Uterus (tissue), 4 donors: ENCODE results near the gene PDE4D. TPM values are rescaled to one million over a fixed set of nuclear protein-coding genes. Genes with fewer than 3 reads are reported as not detected.

ENCODE experiments used
- DNase-seq, 2 donors: peaks; one replicate each; pipeline ENCODE4 v3.0.0-alpha.2; 2019 to 2020
- H3K27ac ChIP-seq, 2 donors: fragments of 200-600 bp; sonication (generic); 1 replicate in 1 of 2; 2 replicates in 1 of 2; pipeline ENCODE4 v1.5.1; 2016 to 2018
- H3K27me3 ChIP-seq, 2 donors: fragments of 200-600 bp; sonication (generic); one replicate each; pipeline ENCODE4 v1.5.1; 2018 to 2019; ENCODE audit warnings: control low read depth in 1 of 2
- H3K36me3 ChIP-seq, 2 donors: fragments of 200-600 bp; sonication (generic); one replicate each; pipeline ENCODE4 v1.5.1; 2019; ENCODE audit warnings: control low read depth in 1 of 2
- H3K4me1 ChIP-seq, 2 donors: fragments of 200-600 bp; sonication (generic); one replicate each; pipeline ENCODE4 v1.5.1; 2018 to 2019; ENCODE audit warnings: control low read depth in 1 of 2
- H3K4me3 ChIP-seq, 2 donors: fragments of 200-600 bp; sonication (generic); 1 replicate in 1 of 2; 2 replicates in 1 of 2; pipeline ENCODE4 v1.5.1; 2018 to 2019; ENCODE audit warnings: mild to moderate bottlenecking in 1 of 2
- H3K9me3 ChIP-seq, 2 donors: fragments of 200-600 bp; sonication (generic); one replicate each; pipeline ENCODE4 v1.5.1; 2019; ENCODE audit warnings: control low read depth in 1 of 2
- CTCF ChIP-seq, 4 experiments: fragments of 200-600 bp in 2 of 4; fragments of 450-650 bp in 2 of 4; sonication (generic) in 2 of 4; IDR thresholded peaks; one replicate each; pipeline ENCODE4 v1.5.1; 2016 to 2019; ENCODE audit warnings: antibody characterized with exemption in 4 of 4, mild to moderate bottlenecking in 2 of 4, moderate library complexity in 1 of 4
- POLR2A ChIP-seq, 2 donors: fragments of 450-650 bp; IDR thresholded peaks; one replicate each; pipeline ENCODE4 v1.6.1; 2016; ENCODE audit warnings: antibody characterized with exemption in 2 of 2, mild to moderate bottlenecking in 1 of 2, moderate library complexity in 1 of 2
- intact Hi-C: fragments of 100-400 bp; cut with DNase I; formaldehyde crosslinking; loops from one replicate; pipeline ENCODE4 v1.15.1; 2023; ENCODE audit warnings: low total_unique reads
- total RNA-seq, 4 donors: library from RNA; depleted of rRNA in 3 of 4; stranded (reverse); fragments of >200 nt in 3 of 4; gene quantifications; one replicate each; pipeline versions ENCODE4 v1.1.0 to v1.2.4, GENCODE V29; 2014 to 2023
- donor health status: DM: yes; HTN: yes; CAD: no.

The PDE4D gene
- total RNA-seq, 4 donors from 2014 or later = 27.1 to 77.0 (median 45.8) TPM

- Histone ChIP-seq H3K27me3 (no peaks in the 10 kb centered on the region), H3K4me1 (no peaks in the 10 kb centered on the region), H3K4me3 (no peak overlapping the region), H3K36me3 (no peaks in the 10 kb centered on the region), H3K9me3 (no peaks in the 10 kb centered on the region), H3K27ac (no peak overlapping the region)
- intact Hi-C loops = no loop called here
- DNase-seq = no peak
- TF ChIP-seq CTCF (IDR thresholded peaks at IDR 0.05) = no peak
- no peak for TF ChIP-seq POLR2A (IDR thresholded peaks at IDR 0.05)
Observed at GRCh38 chr5:59487068-59487686, 406.3 kb downstream of the PDE4D start.

GRCh38 chr5:59486508-59486907 lies 407.0 kb downstream of the PDE4D start:
- H3K36me3 ChIP-seq = no peaks in the 10 kb centered on the region
- H3K4me3 ChIP-seq = no peak overlapping the region
- intact Hi-C loops = no loop called here
- H3K27ac ChIP-seq = no peak overlapping the region
- DNase-seq = no peak
- H3K9me3 ChIP-seq = no peaks in the 10 kb centered on the region
- no peaks in the 10 kb centered on the region for H3K4me1 ChIP-seq
- H3K27me3 ChIP-seq = no peaks in the 10 kb centered on the region
- no peak for TF ChIP-seq POLR2A (IDR thresholded peaks at IDR 0.05)
- TF ChIP-seq CTCF (IDR thresholded peaks at IDR 0.05) = no peak

DNA sequence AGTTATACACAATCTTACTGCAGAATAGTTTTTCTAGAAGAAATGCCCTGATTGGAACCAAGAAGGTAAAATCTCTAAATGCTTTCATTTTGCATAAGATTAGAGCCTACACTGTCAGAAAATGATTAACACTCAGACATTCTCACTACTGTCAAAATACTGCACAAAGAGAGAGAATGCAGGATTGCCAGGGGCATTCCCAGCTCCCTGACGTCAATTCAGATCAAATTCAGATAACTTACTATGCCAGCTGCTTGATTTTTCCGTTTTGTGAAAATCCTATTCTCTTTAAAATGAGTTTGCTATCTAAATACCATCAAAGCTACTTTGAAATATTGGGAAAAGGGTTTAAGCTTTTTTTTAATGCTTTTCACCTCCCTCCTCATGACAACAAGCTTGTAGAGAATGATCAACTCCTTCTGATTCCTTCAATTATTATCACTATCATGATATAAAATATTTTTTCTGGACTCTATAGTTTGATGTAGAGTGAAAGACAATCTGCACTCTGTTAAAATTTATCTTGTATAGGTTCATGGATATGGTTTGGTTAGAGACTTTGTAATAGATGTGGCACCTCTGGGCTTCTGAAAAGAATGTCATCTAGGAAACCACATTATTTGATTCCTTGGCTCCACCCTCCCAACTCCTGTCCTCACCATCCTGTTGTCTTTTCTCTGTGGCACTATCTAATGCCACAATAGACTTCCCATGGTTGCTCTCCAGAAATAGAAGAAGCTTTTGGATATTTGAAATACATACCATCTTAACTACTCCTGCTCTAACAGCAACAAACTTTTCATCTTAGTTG lies 407.7 kb downstream of the PDE4D start:
- H3K4me3 ChIP-seq = no peak overlapping the region
- intact Hi-C loops = no loop called here
- no peaks in the 10 kb centered on the region for H3K27me3 ChIP-seq
- H3K9me3 ChIP-seq = no peaks in the 10 kb centered on the region
- no peaks in the 10 kb centered on the region for H3K4me1 ChIP-seq
- no peak for DNase-seq
- H3K36me3 ChIP-seq = no peaks in the 10 kb centered on the region
- H3K27ac ChIP-seq = no peak overlapping the region
- TF ChIP-seq CTCF (IDR thresholded peaks at IDR 0.05) (no peak), POLR2A (IDR thresholded peaks at IDR 0.05) (no peak)

- TF ChIP-seq CTCF (IDR thresholded peaks at IDR 0.05) = no peak
- TF ChIP-seq POLR2A (IDR thresholded peaks at IDR 0.05) = no peak
- intact Hi-C loops = no loop called here
- Histone ChIP-seq H3K36me3 (no peaks in the 10 kb centered on the region), H3K4me1 (no peaks in the 10 kb centered on the region), H3K4me3 (no peak overlapping the region), H3K9me3 (no peaks in the 10 kb centered on the region), H3K27me3 (no peaks in the 10 kb centered on the region), H3K27ac (no peak overlapping the region)
- no peak for DNase-seq
Observed at GRCh38 chr5:59485107-59485506, 408.4 kb downstream of the PDE4D start.

GRCh38 chr5:59484618-59485017 lies 408.9 kb downstream of the PDE4D start:
- TF ChIP-seq POLR2A (IDR thresholded peaks at IDR 0.05) (no peak), CTCF (IDR thresholded peaks at IDR 0.05) (no peak)
- Histone ChIP-seq H3K4me1 (no peaks in the 10 kb centered on the region), H3K36me3 (no peaks in the 10 kb centered on the region), H3K9me3 (no peaks in the 10 kb centered on the region), H3K27ac (no peak overlapping the region), H3K4me3 (no peak overlapping the region), H3K27me3 (no peaks in the 10 kb centered on the region)
- intact Hi-C loops = no loop called here
- no peak for DNase-seq
